HepG2 (cell line): Measurements from ENCODE around the gene ADCY10. TPM values are rescaled to one million over a fixed set of nuclear protein-coding genes. Genes with fewer than 3 reads are reported as not detected.

Experiments used
- CREB1 ChIP-seq, 2 experiments: fragments of 450-650 bp in 1 of 2; IDR thresholded peaks; 2 replicates each; pipeline ENCODE4 v1.6.1; 2016 to 2017; ENCODE audit warnings: control low read depth in 1 of 2, mild to moderate bottlenecking in 1 of 2, missing compliant biosample characterization in 1 of 2, missing genetic modification characterization in 1 of 2
- FOXO1 ChIP-seq: sonication (generic); formaldehyde crosslinking; IDR thresholded peaks from 2 replicates; pipeline ENCODE4 v1.4.0; 2020; ENCODE audit warnings: missing genetic modification reagents
- HOXA3 ChIP-seq: sonication (generic); formaldehyde crosslinking; IDR thresholded peaks from 2 replicates; pipeline ENCODE4 v1.5.0; 2020; ENCODE audit warnings: missing genetic modification reagents
- PAWR ChIP-seq: sonication (generic); formaldehyde crosslinking; IDR thresholded peaks from 2 replicates; pipeline ENCODE4 v1.4.0; 2020; ENCODE audit warnings: missing genetic modification reagents, mild to moderate bottlenecking, borderline replicate concordance
- PITX1 ChIP-seq: sonication (generic); formaldehyde crosslinking; IDR thresholded peaks from 2 replicates; pipeline ENCODE4 v1.5.1; 2020; ENCODE audit warnings: mild to moderate bottlenecking, missing genetic modification reagents
- POLR2G ChIP-seq: fragments of 200-400 bp; formaldehyde crosslinking; IDR thresholded peaks from 2 replicates; pipeline ENCODE4 v1.6.1; 2018; ENCODE audit warnings: mild to moderate bottlenecking, low read depth, low read length, moderate library complexity
- SRY ChIP-seq: sonication (generic); formaldehyde crosslinking; IDR thresholded peaks from 2 replicates; pipeline ENCODE4 v1.8.0; 2022; ENCODE audit warnings: mild to moderate bottlenecking, missing genetic modification reagents
- ZNF263 ChIP-seq: sonication (generic); formaldehyde crosslinking; IDR thresholded peaks from 2 replicates; pipeline ENCODE4 v1.4.0; 2020; ENCODE audit warnings: missing genetic modification reagents
- ZNF33A ChIP-seq: sonication (generic); formaldehyde crosslinking; IDR thresholded peaks from 2 replicates; pipeline ENCODE4 v1.5.1; 2020; ENCODE audit warnings: missing genetic modification reagents, mild to moderate bottlenecking, moderate library complexity, borderline replicate concordance
- ZNF446 ChIP-seq: sonication (generic); formaldehyde crosslinking; IDR thresholded peaks from 2 replicates; pipeline ENCODE4 v1.5.0; 2020; ENCODE audit warnings: mild to moderate bottlenecking, missing genetic modification reagents
- ZNF850 ChIP-seq: sonication (generic); formaldehyde crosslinking; conservative IDR thresholded peaks from 2 replicates; pipeline ENCODE4 v1.9.0; 2021; ENCODE audit warnings: mild to moderate bottlenecking, missing genetic modification reagents
- polyA plus RNA-seq, 8 experiments: library from polyadenylated mRNA; depleted of rRNA in 3 of 8; stranded (reverse) in 7 of 8; unstranded in 1 of 8; fragments of >200 nt; fragmentation: Illumina TruSeq in 4 of 8; extraction: Trizol in 4 of 8; gene quantifications; 2 replicates each; pipeline versions ENCODE4 v1.2.1 to v1.2.3, GENCODE V29; 2011 to 2016; ENCODE audit warnings: low read depth in 4 of 8, missing spikeins in 1 of 8, mixed read lengths in 1 of 8; ENCODE audit not compliant: insufficient read depth in 1 of 8
- total RNA-seq, 5 experiments: library from RNA; depleted of rRNA; stranded (reverse); fragments of >200 nt; fragmentation: Illumina TruSeq; extraction: Trizol; gene quantifications; 2 replicates each; pipeline ENCODE4 v1.2.3, GENCODE V29; 2016; ENCODE audit warnings: low read depth in 1 of 5
- TF ChIP-seq, protein P1 (sequence below): sonication (generic); formaldehyde crosslinking; IDR thresholded peaks from 2 replicates; pipeline ENCODE4 v1.5.0; 2020; ENCODE audit warnings: missing genetic modification reagents
- TF ChIP-seq, protein P2 (sequence below): sonication (generic); formaldehyde crosslinking; IDR thresholded peaks from 2 replicates; pipeline ENCODE4 v1.4.0; 2020; ENCODE audit warnings: low read depth, missing genetic modification reagents
- TF ChIP-seq, protein P3 (sequence below): sonication (generic); formaldehyde crosslinking; conservative IDR thresholded peaks from 2 replicates; pipeline ENCODE4 v1.5.0; 2020; ENCODE audit warnings: missing genetic modification reagents
- TF ChIP-seq, protein P4 (sequence below): sonication (generic); formaldehyde crosslinking; IDR thresholded peaks from 2 replicates; pipeline ENCODE4 v1.5.1; 2020; ENCODE audit warnings: missing genetic modification reagents, mild to moderate bottlenecking, borderline replicate concordance
- TF ChIP-seq, protein P5 (sequence below): sonication (generic); formaldehyde crosslinking; conservative IDR thresholded peaks from 2 replicates; pipeline ENCODE4 v1.4.0; 2020; ENCODE audit warnings: missing genetic modification reagents

The ADCY10 gene
- total and polyA plus RNA-seq, 2 of the 13 experiments (the other 11 are each of a cell fraction or from before 2014, with no cell fraction given), result 0.02 to 0.03 TPM

DNA sequence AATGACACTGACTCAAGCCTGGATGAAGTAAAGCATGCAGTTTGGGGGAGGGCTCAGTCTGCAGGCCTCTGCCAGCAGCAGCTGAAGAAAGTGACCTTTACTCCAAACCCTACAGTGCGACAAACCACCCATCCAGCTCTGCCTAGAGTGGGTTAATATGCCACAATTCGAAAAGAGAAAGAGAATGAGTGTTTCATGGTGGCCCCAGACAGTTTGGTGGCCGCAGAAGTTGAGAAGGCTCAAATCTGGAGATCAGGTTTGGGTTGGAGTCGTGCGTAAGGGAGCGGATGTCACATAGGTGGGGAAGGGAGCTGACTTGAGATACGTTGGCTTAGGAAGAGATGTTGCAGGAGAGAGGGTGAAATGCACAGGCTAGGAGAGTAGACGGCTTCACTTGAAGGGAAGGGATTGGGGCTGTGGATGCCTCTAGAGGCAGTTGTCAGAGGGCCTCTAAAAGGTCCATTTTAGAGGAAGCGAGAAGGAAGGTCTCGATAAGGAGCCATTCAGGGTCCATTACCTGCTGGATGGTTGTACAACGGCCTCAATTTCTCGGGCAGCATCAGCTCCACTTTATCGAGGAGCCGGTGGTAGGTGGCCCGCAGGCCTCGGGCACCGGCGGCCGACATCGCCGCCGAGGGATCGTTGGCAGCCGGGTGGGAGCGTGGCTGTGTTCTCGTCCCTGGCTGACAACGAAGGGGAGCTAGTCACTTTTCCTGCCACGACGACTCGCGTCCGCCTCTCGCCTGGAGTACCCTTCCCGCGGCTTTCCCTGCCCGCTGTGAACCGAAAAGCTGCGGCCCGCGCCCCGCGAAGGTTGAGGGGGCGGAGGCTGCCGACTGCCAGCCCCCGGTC lies 21.5 kb upstream of the ADCY10 start (continued):
- TF ChIP-seq CREB1 (IDR thresholded peaks at IDR 0.05) (no peak), CREB1 (CRISPR knock-in tag; IDR thresholded peaks at IDR 0.05) (no peak), ZNF33A (CRISPR knock-in tag) (no peak; the same call in 1 of the 2 replicates), SRY (CRISPR knock-in tag) (no peak; the same call in 1 of the 2 replicates), PAWR (CRISPR knock-in tag) (no peak), ZNF446 (CRISPR knock-in tag) (no peak), HOXA3 (CRISPR knock-in tag) (no peak), ZNF263 (no peak), PITX1 (CRISPR knock-in tag) (0 out of 2 replicates have a peak, but pooled peaks have one; percentile 43), POLR2G (no peak), ZNF850 (CRISPR knock-in tag) (peak; percentile 43; the same call in 1 of the 2 replicates), FOXO1 (CRISPR knock-in tag) (no peak)
- TF ChIP-seq, protein P1, sequence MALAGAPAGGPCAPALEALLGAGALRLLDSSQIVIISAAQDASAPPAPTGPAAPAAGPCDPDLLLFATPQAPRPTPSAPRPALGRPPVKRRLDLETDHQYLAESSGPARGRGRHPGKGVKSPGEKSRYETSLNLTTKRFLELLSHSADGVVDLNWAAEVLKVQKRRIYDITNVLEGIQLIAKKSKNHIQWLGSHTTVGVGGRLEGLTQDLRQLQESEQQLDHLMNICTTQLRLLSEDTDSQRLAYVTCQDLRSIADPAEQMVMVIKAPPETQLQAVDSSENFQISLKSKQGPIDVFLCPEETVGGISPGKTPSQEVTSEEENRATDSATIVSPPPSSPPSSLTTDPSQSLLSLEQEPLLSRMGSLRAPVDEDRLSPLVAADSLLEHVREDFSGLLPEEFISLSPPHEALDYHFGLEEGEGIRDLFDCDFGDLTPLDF, result no peak
- TF ChIP-seq, protein P2, sequence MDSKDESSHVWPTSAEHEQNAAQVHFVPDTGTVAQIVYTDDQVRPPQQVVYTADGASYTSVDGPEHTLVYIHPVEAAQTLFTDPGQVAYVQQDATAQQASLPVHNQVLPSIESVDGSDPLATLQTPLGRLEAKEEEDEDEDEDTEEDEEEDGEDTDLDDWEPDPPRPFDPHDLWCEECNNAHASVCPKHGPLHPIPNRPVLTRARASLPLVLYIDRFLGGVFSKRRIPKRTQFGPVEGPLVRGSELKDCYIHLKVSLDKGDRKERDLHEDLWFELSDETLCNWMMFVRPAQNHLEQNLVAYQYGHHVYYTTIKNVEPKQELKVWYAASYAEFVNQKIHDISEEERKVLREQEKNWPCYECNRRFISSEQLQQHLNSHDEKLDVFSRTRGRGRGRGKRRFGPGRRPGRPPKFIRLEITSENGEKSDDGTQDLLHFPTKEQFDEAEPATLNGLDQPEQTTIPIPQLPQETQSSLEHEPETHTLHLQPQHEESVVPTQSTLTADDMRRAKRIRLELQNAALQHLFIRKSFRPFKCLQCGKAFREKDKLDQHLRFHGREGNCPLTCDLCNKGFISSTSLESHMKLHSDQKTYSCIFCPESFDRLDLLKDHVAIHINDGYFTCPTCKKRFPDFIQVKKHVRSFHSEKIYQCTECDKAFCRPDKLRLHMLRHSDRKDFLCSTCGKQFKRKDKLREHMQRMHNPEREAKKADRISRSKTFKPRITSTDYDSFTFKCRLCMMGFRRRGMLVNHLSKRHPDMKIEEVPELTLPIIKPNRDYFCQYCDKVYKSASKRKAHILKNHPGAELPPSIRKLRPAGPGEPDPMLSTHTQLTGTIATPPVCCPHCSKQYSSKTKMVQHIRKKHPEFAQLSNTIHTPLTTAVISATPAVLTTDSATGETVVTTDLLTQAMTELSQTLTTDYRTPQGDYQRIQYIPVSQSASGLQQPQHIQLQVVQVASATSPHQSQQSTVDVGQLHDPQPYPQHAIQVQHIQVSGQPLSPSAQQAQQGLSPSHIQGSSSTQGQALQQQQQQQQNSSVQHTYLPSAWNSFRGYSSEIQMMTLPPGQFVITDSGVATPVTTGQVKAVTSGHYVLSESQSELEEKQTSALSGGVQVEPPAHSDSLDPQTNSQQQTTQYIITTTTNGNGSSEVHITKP (CRISPR knock-in tag), result no peak; the same call in 1 of the 2 replicates
- TF ChIP-seq, protein P3, sequence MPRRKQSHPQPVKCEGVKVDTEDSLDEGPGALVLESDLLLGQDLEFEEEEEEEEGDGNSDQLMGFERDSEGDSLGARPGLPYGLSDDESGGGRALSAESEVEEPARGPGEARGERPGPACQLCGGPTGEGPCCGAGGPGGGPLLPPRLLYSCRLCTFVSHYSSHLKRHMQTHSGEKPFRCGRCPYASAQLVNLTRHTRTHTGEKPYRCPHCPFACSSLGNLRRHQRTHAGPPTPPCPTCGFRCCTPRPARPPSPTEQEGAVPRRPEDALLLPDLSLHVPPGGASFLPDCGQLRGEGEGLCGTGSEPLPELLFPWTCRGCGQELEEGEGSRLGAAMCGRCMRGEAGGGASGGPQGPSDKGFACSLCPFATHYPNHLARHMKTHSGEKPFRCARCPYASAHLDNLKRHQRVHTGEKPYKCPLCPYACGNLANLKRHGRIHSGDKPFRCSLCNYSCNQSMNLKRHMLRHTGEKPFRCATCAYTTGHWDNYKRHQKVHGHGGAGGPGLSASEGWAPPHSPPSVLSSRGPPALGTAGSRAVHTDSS (CRISPR knock-in tag), result no peak; the same call in 1 of the 2 replicates
- TF ChIP-seq, protein P4, sequence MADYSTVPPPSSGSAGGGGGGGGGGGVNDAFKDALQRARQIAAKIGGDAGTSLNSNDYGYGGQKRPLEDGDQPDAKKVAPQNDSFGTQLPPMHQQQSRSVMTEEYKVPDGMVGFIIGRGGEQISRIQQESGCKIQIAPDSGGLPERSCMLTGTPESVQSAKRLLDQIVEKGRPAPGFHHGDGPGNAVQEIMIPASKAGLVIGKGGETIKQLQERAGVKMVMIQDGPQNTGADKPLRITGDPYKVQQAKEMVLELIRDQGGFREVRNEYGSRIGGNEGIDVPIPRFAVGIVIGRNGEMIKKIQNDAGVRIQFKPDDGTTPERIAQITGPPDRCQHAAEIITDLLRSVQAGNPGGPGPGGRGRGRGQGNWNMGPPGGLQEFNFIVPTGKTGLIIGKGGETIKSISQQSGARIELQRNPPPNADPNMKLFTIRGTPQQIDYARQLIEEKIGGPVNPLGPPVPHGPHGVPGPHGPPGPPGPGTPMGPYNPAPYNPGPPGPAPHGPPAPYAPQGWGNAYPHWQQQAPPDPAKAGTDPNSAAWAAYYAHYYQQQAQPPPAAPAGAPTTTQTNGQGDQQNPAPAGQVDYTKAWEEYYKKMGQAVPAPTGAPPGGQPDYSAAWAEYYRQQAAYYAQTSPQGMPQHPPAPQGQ (CRISPR knock-in tag), result no peak
- TF ChIP-seq, protein P5, sequence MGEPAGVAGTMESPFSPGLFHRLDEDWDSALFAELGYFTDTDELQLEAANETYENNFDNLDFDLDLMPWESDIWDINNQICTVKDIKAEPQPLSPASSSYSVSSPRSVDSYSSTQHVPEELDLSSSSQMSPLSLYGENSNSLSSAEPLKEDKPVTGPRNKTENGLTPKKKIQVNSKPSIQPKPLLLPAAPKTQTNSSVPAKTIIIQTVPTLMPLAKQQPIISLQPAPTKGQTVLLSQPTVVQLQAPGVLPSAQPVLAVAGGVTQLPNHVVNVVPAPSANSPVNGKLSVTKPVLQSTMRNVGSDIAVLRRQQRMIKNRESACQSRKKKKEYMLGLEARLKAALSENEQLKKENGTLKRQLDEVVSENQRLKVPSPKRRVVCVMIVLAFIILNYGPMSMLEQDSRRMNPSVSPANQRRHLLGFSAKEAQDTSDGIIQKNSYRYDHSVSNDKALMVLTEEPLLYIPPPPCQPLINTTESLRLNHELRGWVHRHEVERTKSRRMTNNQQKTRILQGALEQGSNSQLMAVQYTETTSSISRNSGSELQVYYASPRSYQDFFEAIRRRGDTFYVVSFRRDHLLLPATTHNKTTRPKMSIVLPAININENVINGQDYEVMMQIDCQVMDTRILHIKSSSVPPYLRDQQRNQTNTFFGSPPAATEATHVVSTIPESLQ, result no peak
